Measurements from ENCODE around the gene ARHGAP44. TPM values are rescaled to one million over a fixed set of nuclear protein-coding genes. Genes with fewer than 3 reads are reported as not detected.

Gene ARHGAP44
- total RNA-seq, 1 donor from 2014 or later, result 5.9 TPM

GRCh38 chr17:12985431-12986293, 196.4 kb downstream of the ARHGAP44 start:
- no peaks in the 10 kb centered on the region for H3K27me3 ChIP-seq (ENCODE audit: control insufficient read depth, insufficient read depth, low read length)
- no peak overlapping the region for H3K4me3 ChIP-seq (ENCODE audit: low read depth, low read length)
- no peak for TF ChIP-seq CTCF (IDR thresholded peaks at IDR 0.05; ENCODE audit: insufficient read depth, low read length, poor library complexity, severe bottlenecking)
- no peak for DNase-seq (ENCODE audit: low read depth)
- H3K36me3 ChIP-seq (ENCODE audit: control insufficient read depth, insufficient read depth, low read length), result no peaks in the 10 kb centered on the region

GRCh38 chr17:12987120-12987519, 197.8 kb downstream of the ARHGAP44 start:
- H3K36me3 ChIP-seq (ENCODE audit: control insufficient read depth, insufficient read depth, low read length), result peaks cover 3% of the 10 kb centered on the region
- no peaks in the 10 kb centered on the region for H3K27me3 ChIP-seq (ENCODE audit: control insufficient read depth, insufficient read depth, low read length)
- DNase-seq (ENCODE audit: low read depth), result no peak
- no peak for TF ChIP-seq CTCF (IDR thresholded peaks at IDR 0.05; ENCODE audit: insufficient read depth, low read length, poor library complexity, severe bottlenecking)
- H3K4me3 ChIP-seq (ENCODE audit: low read depth, low read length), result no peak overlapping the region

- Histone ChIP-seq H3K4me3 (ENCODE audit: low read depth, low read length) (no peak overlapping the region), H3K36me3 (ENCODE audit: control insufficient read depth, insufficient read depth, low read length) (peaks cover 6% of the 10 kb centered on the region), H3K27me3 (ENCODE audit: control insufficient read depth, insufficient read depth, low read length) (no peaks in the 10 kb centered on the region)
- TF ChIP-seq CTCF (IDR thresholded peaks at IDR 0.05; ENCODE audit: insufficient read depth, low read length, poor library complexity, severe bottlenecking), result no peak
- no peak for DNase-seq (ENCODE audit: low read depth)
Measured at GRCh38 chr17:12990041-12990808, 200.9 kb downstream of the ARHGAP44 start.

GRCh38 chr17:12990926-12991325, 201.6 kb downstream of the ARHGAP44 start:
- no peak for DNase-seq (ENCODE audit: low read depth)

GRCh38 chr17:12992676-12993075, 203.4 kb downstream of the ARHGAP44 start:
- TF ChIP-seq CTCF (IDR thresholded peaks at IDR 0.05; ENCODE audit: insufficient read depth, low read length, poor library complexity, severe bottlenecking), result no peak
- no peak for DNase-seq (ENCODE audit: low read depth)
- H3K27me3 ChIP-seq (ENCODE audit: control insufficient read depth, insufficient read depth, low read length), result no peaks in the 10 kb centered on the region
- peaks cover 8% of the 10 kb centered on the region for H3K36me3 ChIP-seq (ENCODE audit: control insufficient read depth, insufficient read depth, low read length)
- no peak overlapping the region for H3K4me3 ChIP-seq (ENCODE audit: low read depth, low read length)

More at GRCh38 chr17:12990926-12991325, 201.6 kb downstream of the ARHGAP44 start:
- H3K4me3 ChIP-seq (ENCODE audit: low read depth, low read length), result no peak overlapping the region
- TF ChIP-seq CTCF (IDR thresholded peaks at IDR 0.05; ENCODE audit: insufficient read depth, low read length, poor library complexity, severe bottlenecking), result no peak
- H3K36me3 ChIP-seq (ENCODE audit: control insufficient read depth, insufficient read depth, low read length), result peaks cover 8% of the 10 kb centered on the region
- H3K27me3 ChIP-seq (ENCODE audit: control insufficient read depth, insufficient read depth, low read length), result no peaks in the 10 kb centered on the region
